Right lobe of liver (tissue), 4 donors: Measurements from ENCODE around the gene C1RL.

Experiments used
- POLR2A ChIP-seq: fragments of 450-650 bp; IDR thresholded peaks from one replicate; pipeline ENCODE4 v1.6.1; 2017; ENCODE audit warnings: antibody characterized with exemption, mild to moderate bottlenecking
- TF ChIP-seq, protein P1 (sequence below), 4 donors: fragments of 200-600 bp in 3 of 4; fragments of 450-650 bp in 1 of 4; IDR thresholded peaks; one replicate each; pipeline versions ENCODE4 v1.5.1 to v1.8.0; 2016 to 2022; ENCODE audit warnings: antibody characterized with exemption in 4 of 4, mild to moderate bottlenecking in 2 of 4
- donor health status: DM: no; HTN: no; CAD: no.
- donor health status: DM: no; HTN: no; CAD: no.
- donor health status: DM: no; HTN: yes; CAD: no.

- no peak for TF ChIP-seq POLR2A
- TF ChIP-seq, protein P1, sequence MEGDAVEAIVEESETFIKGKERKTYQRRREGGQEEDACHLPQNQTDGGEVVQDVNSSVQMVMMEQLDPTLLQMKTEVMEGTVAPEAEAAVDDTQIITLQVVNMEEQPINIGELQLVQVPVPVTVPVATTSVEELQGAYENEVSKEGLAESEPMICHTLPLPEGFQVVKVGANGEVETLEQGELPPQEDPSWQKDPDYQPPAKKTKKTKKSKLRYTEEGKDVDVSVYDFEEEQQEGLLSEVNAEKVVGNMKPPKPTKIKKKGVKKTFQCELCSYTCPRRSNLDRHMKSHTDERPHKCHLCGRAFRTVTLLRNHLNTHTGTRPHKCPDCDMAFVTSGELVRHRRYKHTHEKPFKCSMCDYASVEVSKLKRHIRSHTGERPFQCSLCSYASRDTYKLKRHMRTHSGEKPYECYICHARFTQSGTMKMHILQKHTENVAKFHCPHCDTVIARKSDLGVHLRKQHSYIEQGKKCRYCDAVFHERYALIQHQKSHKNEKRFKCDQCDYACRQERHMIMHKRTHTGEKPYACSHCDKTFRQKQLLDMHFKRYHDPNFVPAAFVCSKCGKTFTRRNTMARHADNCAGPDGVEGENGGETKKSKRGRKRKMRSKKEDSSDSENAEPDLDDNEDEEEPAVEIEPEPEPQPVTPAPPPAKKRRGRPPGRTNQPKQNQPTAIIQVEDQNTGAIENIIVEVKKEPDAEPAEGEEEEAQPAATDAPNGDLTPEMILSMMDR (IDR thresholded peaks at IDR 0.05): no peak
Observed at GRCh38 chr12:7099290-7099996, 9.6 kb downstream of the C1RL start.
